B cell (primary cell): Measurements from ENCODE around the gene OR5A2. TPM values are rescaled to one million over a fixed set of nuclear protein-coding genes. Genes with fewer than 3 reads are reported as not detected.

Experiments
- ATAC-seq: fragments of 200-7000 bp; cut with Tn5 transposase; one replicate; pipeline ENCODE4 v1.10.0; 2021; ENCODE audit warnings: low read depth, mild to moderate bottlenecking, moderate number of reproducible peaks, moderate library complexity
- CTCF ChIA-PET: fragments of 350-600 bp; sonication (Branson Sonifier 250); formaldehyde crosslinking; loops from one replicate; lab custom pipeline; 2021; ENCODE audit warnings: antibody characterized with exemption, inconsistent platforms; lab: Charles Lee
- POLR2A ChIA-PET: fragments of 350-600 bp; sonication (Branson Sonifier 250); formaldehyde crosslinking; loops from one replicate; lab custom pipeline; 2021; ENCODE audit warnings: antibody characterized with exemption; lab: Charles Lee
- DNase-seq: peaks from one replicate; pipeline ENCODE4 v3.0.0; 2013
- H2AFZ ChIP-seq: 2 replicates; pipeline ENCODE4 v1.6.1; 2012; ENCODE audit warnings: mild to moderate bottlenecking, low read depth, low read length; ENCODE audit not compliant: insufficient read depth, poor library complexity, severe bottlenecking
- H3K27ac ChIP-seq, 2 donors: 1 replicate in 1 of 2; 2 replicates in 1 of 2; pipeline ENCODE4 v1.5.1; 2012 to 2013; ENCODE audit warnings: low read length in 2 of 2, mild to moderate bottlenecking in 2 of 2, moderate library complexity in 1 of 2
- H3K27me3 ChIP-seq, 4 experiments: fragments of 200-600 bp in 1 of 4; sonication (generic) in 1 of 4; replicated peaks in 1 of 4; 1 replicate in 2 of 4; 2 replicates in 2 of 4; pipeline versions ENCODE4 v1.6.1 to v1.7.0; 2013 to 2016; ENCODE audit warnings: low read length in 3 of 4, mild to moderate bottlenecking in 2 of 4, mixed read lengths in 1 of 4, moderate library complexity in 1 of 4; ENCODE audit not compliant: insufficient read depth in 4 of 4, control insufficient read depth in 3 of 4; ENCODE audit errors: control extremely low read depth in 1 of 4
- H3K36me3 ChIP-seq, 2 experiments: replicated peaks in 1 of 2; 1 replicate in 1 of 2; 2 replicates in 1 of 2; pipeline versions ENCODE4 v1.6.1 to v1.7.1; 2013; ENCODE audit warnings: low read length in 1 of 2; ENCODE audit not compliant: insufficient read depth in 2 of 2, control insufficient read depth in 1 of 2; ENCODE audit errors: control extremely low read depth in 1 of 2, extremely low read depth in 1 of 2
- H3K4me1 ChIP-seq, 2 donors: fragments of 200-600 bp in 1 of 2; sonication (generic) in 1 of 2; 1 replicate in 1 of 2; 2 replicates in 1 of 2; pipeline versions ENCODE4 v1.5.1 to v1.6.1; 2013 to 2017; ENCODE audit warnings: low read length in 2 of 2; ENCODE audit not compliant: control insufficient read depth in 2 of 2, insufficient read depth in 2 of 2
- H3K4me2 ChIP-seq: replicated peaks from 2 replicates; pipeline ENCODE3; 2012; ENCODE audit warnings: mild to moderate bottlenecking, low read depth, low read length; ENCODE audit not compliant: poor library complexity, severe bottlenecking
- H3K4me3 ChIP-seq, 5 experiments: fragments of 200-600 bp in 1 of 5; sonication (generic) in 1 of 5; 1 replicate in 3 of 5; 2 replicates in 2 of 5; pipeline versions ENCODE4 v1.5.1 to v1.7.0; 2011 to 2016; ENCODE audit warnings: low read length in 4 of 5, mild to moderate bottlenecking in 4 of 5, low read depth in 2 of 5, control low read depth in 1 of 5, moderate library complexity in 1 of 5; ENCODE audit not compliant: insufficient read depth in 1 of 5; ENCODE audit errors: control extremely low read depth in 1 of 5, extremely low read depth in 1 of 5
- H3K79me2 ChIP-seq: fragments of 200-600 bp; sonication (generic); one replicate; pipeline ENCODE4 v1.6.0; 2016; ENCODE audit warnings: low read length; ENCODE audit not compliant: control insufficient read depth, insufficient read depth
- H3K9ac ChIP-seq: fragments of 200-600 bp; sonication (generic); 2 replicates; pipeline ENCODE4 v1.6.1; 2017; ENCODE audit warnings: mild to moderate bottlenecking, low read length, moderate library complexity
- H3K9me3 ChIP-seq, 3 donors: one replicate each; pipeline versions ENCODE4 v1.6.1 to v1.7.1; 2013; ENCODE audit warnings: low read length in 2 of 3; ENCODE audit not compliant: control insufficient read depth in 2 of 3, insufficient read depth in 1 of 3; ENCODE audit errors: control extremely low read depth in 1 of 3
- H4K20me1 ChIP-seq: 2 replicates; pipeline ENCODE4 v1.6.0; 2012; ENCODE audit warnings: mild to moderate bottlenecking, low read length; ENCODE audit not compliant: insufficient read depth, control insufficient read depth, poor library complexity, severe bottlenecking
- H3K27ac Mint-ChIP-seq: one replicate; pipeline ENCODE4 v1.8.0; 2021; ENCODE audit warnings: mixed read lengths
- H3K27me3 Mint-ChIP-seq: one replicate; pipeline ENCODE4 v1.8.0; 2021; ENCODE audit warnings: mixed read lengths
- H3K4me1 Mint-ChIP-seq: one replicate; pipeline ENCODE4 v1.8.0; 2021; ENCODE audit warnings: mixed read lengths
- H3K4me3 Mint-ChIP-seq: one replicate; pipeline ENCODE4 v1.8.0; 2021; ENCODE audit warnings: mixed read lengths
- H3K9me3 Mint-ChIP-seq: one replicate; pipeline ENCODE4 v1.8.0; 2022; ENCODE audit warnings: mixed read lengths; ENCODE audit not compliant: insufficient read depth
- CTCF ChIP-seq: fragments of 200-600 bp; IDR thresholded peaks from one replicate; pipeline ENCODE4 v1.8.0; 2022; ENCODE audit warnings: antibody characterized with exemption, mild to moderate bottlenecking
- EZH2 ChIP-seq: IDR thresholded peaks from 2 replicates; pipeline ENCODE4 v1.6.1; 2012; ENCODE audit warnings: borderline replicate concordance, low read depth, mild to moderate bottlenecking, moderate library complexity, low read length; ENCODE audit not compliant: insufficient read depth, poor library complexity, severe bottlenecking
- WGBS: methylation state at CpG from one replicate; pipeline ENCODE4 v1.1.5; 2013; ENCODE audit warnings: missing lambda C conversion rate; ENCODE audit not compliant: insufficient coverage; 5-methylcytosine and 5-hydroxymethylcytosine counted together
- intact Hi-C: fragments of 100-400 bp; cut with micrococcal nuclease; formaldehyde crosslinking; loops from one replicate; pipeline ENCODE4 v1.10.0; 2022
- polyA plus RNA-seq: library from polyadenylated mRNA; depleted of rRNA; stranded (reverse); fragments of >200 nt; gene quantifications from 2 replicates; pipeline ENCODE4 v1.2.3, GENCODE V29; 2012
- total RNA-seq, 2 donors: library from RNA; stranded (reverse); fragments of 120-200 nt in 1 of 2; gene quantifications; 1 replicate in 1 of 2; 2 replicates in 1 of 2; pipeline versions ENCODE4 v1.2.3 to v1.2.4, GENCODE V29; 2013 to 2022

OR5A2 gene
- total and polyA plus RNA-seq, 2 donors (not counting 1 experiment from before 2014, with no cell fraction given), result not detected

GRCh38 chr11:59418156-59418555 is 8.1 kb downstream of the OR5A2 start:
- 100% methylated on average over 1 of the region's 2 CpGs for WGBS
- Histone ChIP-seq H2AFZ (no peak overlapping the region), H3K9me3 (peaks cover 0 to 5% (median 0%) of the 10 kb centered on the region in 3 donors), H4K20me1 (no peaks in the 10 kb centered on the region), H3K79me2 (no peaks in the 10 kb centered on the region), H3K9ac (no peak overlapping the region), H3K27me3 (no peaks in the 10 kb centered on the region), H3K4me3 (no peak overlapping the region), H3K4me2 (no peak overlapping the region), H3K27ac (no peak overlapping the region), H3K36me3 (no peaks in the 10 kb centered on the region), H3K4me1 (peaks cover 43 to 50% of the 10 kb centered on the region in 2 donors)
- CTCF ChIA-PET, result interaction anchor here (1.1 to 5.5 kb wide), 5 partner anchors 12 to 260 kb away, joined by 3 to 41 read pairs (median 6); partner anchors contain the start of gene DTX4
- Mint-ChIP-seq H3K4me3 (no peak overlapping the region), H3K27me3 (no peaks in the 10 kb centered on the region), H3K9me3 (no peaks in the 10 kb centered on the region), H3K4me1 (peaks cover 45% of the 10 kb centered on the region), H3K27ac (peak overlapping the region; percentile 29)
- DNase-seq (no peak), ATAC-seq (no peak)
- POLR2A ChIA-PET, result no interaction called here
- intact Hi-C loops, result loop anchor here (5.0 kb wide), 1 partner anchor 36 kb away; no protein-coding TSS in a partner anchor
- TF ChIP-seq CTCF (no peak), EZH2 (no peak)

GRCh38 chr11:59417023-59417422 is 9.2 kb downstream of the OR5A2 start:
- intact Hi-C loops, result loop anchor here (5.0 kb wide), 1 partner anchor 35 kb away; no protein-coding TSS in a partner anchor
- Mint-ChIP-seq H3K27ac (peak overlapping the region; percentile 81), H3K4me1 (peaks cover 38% of the 10 kb centered on the region), H3K27me3 (no peaks in the 10 kb centered on the region), H3K9me3 (no peaks in the 10 kb centered on the region), H3K4me3 (peak overlapping the region; percentile 68)
- POLR2A ChIA-PET, result no interaction called here
- Histone ChIP-seq H3K27me3 (no peaks in the 10 kb centered on the region), H3K79me2 (no peaks in the 10 kb centered on the region), H3K4me2 (peak overlapping the region; percentile 63), H3K9ac (peak overlapping the region; percentile 42), H4K20me1 (no peaks in the 10 kb centered on the region), H3K4me3 (peak overlapping the region in 2 of 5 experiments; percentile 25 to 31), H3K4me1 (peaks cover 44% of the 10 kb centered on the region in 2 donors), H2AFZ (peak overlapping the region; percentile 58), H3K36me3 (no peaks in the 10 kb centered on the region), H3K27ac (peak overlapping the region; percentile 16 to 62), H3K9me3 (peaks cover 0 to 5% (median 0%) of the 10 kb centered on the region in 3 donors)
- TF ChIP-seq EZH2 (no peak), CTCF (no peak)
- CTCF ChIA-PET, result interaction anchor here (0.7 to 5.5 kb wide), 5 partner anchors 7 to 245 kb away, joined by 3 to 41 read pairs (median 4); partner anchors contain the start of gene DTX4
- DNase-seq (peak; percentile 46), ATAC-seq (peak; percentile 67)
- WGBS, result 2% methylated on average over 4 of the region's 5 CpGs
